ENCODE measurements around the gene SUGCT.

DNA sequence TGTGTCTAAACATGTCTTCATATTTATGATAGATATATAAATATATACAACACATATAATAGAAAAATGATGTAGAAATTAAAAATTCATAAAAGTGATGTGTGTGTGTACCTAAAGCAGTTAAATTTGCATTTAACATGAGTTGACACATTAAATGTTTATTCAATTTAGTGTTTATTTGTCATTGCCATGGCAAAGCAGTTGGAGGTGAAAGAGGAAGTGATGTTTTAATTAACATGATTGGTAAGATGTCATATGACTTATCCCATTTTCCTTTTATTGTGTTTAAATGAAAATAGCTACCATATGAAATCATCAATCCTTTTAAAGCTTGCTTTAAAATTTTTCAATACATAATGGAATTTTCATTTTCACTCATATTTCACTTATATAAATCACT lies 452.6 kb downstream of the SUGCT start:
- TF ChIP-seq, protein P1, sequence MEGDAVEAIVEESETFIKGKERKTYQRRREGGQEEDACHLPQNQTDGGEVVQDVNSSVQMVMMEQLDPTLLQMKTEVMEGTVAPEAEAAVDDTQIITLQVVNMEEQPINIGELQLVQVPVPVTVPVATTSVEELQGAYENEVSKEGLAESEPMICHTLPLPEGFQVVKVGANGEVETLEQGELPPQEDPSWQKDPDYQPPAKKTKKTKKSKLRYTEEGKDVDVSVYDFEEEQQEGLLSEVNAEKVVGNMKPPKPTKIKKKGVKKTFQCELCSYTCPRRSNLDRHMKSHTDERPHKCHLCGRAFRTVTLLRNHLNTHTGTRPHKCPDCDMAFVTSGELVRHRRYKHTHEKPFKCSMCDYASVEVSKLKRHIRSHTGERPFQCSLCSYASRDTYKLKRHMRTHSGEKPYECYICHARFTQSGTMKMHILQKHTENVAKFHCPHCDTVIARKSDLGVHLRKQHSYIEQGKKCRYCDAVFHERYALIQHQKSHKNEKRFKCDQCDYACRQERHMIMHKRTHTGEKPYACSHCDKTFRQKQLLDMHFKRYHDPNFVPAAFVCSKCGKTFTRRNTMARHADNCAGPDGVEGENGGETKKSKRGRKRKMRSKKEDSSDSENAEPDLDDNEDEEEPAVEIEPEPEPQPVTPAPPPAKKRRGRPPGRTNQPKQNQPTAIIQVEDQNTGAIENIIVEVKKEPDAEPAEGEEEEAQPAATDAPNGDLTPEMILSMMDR (IDR thresholded peaks at IDR 0.05) = no peak
- TF ChIP-seq POLR2A (IDR thresholded peaks at IDR 0.05) = no peak
